GM12874 (cell line): ENCODE results near the gene ALG9.

Source experiments
- TF ChIP-seq, protein P1 (sequence below): IDR thresholded peaks from 2 replicates; pipeline ENCODE4 v1.5.1; 2011; ENCODE audit warnings: low read depth, mild to moderate bottlenecking, control low read depth, low read length, moderate library complexity; ENCODE audit not compliant: insufficient read depth

ALG9 gene, protein sequence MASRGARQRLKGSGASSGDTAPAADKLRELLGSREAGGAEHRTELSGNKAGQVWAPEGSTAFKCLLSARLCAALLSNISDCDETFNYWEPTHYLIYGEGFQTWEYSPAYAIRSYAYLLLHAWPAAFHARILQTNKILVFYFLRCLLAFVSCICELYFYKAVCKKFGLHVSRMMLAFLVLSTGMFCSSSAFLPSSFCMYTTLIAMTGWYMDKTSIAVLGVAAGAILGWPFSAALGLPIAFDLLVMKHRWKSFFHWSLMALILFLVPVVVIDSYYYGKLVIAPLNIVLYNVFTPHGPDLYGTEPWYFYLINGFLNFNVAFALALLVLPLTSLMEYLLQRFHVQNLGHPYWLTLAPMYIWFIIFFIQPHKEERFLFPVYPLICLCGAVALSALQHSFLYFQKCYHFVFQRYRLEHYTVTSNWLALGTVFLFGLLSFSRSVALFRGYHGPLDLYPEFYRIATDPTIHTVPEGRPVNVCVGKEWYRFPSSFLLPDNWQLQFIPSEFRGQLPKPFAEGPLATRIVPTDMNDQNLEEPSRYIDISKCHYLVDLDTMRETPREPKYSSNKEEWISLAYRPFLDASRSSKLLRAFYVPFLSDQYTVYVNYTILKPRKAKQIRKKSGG

GRCh38 chr11:111870886-111871692, at the start of gene ALG9:
TSS of gene ALG9 (minus strand) at chr11:111871581. CDS start at chr11:111871482, 99 bp downstream.
- TF ChIP-seq, protein P1, sequence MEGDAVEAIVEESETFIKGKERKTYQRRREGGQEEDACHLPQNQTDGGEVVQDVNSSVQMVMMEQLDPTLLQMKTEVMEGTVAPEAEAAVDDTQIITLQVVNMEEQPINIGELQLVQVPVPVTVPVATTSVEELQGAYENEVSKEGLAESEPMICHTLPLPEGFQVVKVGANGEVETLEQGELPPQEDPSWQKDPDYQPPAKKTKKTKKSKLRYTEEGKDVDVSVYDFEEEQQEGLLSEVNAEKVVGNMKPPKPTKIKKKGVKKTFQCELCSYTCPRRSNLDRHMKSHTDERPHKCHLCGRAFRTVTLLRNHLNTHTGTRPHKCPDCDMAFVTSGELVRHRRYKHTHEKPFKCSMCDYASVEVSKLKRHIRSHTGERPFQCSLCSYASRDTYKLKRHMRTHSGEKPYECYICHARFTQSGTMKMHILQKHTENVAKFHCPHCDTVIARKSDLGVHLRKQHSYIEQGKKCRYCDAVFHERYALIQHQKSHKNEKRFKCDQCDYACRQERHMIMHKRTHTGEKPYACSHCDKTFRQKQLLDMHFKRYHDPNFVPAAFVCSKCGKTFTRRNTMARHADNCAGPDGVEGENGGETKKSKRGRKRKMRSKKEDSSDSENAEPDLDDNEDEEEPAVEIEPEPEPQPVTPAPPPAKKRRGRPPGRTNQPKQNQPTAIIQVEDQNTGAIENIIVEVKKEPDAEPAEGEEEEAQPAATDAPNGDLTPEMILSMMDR, result 0 out of 2 replicates have a peak, but pooled peaks have one; percentile 6

- TF ChIP-seq, protein P1, result no peak
Observed at GRCh38 chr11:111920908-111921307, 49.5 kb upstream of the ALG9 start.

GRCh38 chr11:111918390-111919256, 47.2 kb upstream of the ALG9 start, which contains the start of gene C11orf52:
TSS of gene C11orf52 (plus strand) at chr11:111918913. CDS start at chr11:111918973, 60 bp downstream.
- TF ChIP-seq, protein P1, result no peak

GRCh38 chr11:111917788-111918187, 46.4 kb upstream of the ALG9 start:
- TF ChIP-seq, protein P1, result no peak

GRCh38 chr11:111917312-111917711, 45.9 kb upstream of the ALG9 start:
- TF ChIP-seq, protein P1, result no peak

DNA sequence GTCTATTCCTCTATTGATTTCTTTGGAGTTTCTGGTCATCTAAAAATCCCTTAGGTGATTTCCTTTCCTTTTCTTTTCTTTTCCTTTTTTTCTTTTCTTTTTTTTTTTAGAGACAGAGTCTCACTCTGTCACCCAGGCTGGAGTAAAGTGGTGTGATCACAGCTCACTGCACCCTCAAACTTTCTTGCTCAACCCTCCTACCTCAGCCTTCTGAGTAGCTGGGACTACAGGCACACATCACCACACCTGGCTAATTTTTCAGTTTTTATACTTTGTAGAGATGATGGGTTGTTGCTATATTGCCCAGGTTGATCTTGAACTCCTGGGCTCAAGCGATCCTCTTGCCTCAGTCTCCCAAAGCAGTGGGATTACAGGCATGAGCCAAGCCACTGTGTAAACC, 45.4 kb upstream of the ALG9 start:
- TF ChIP-seq, protein P1, result no peak
